ENCODE measurements around the gene UGT1A4.

DNA sequence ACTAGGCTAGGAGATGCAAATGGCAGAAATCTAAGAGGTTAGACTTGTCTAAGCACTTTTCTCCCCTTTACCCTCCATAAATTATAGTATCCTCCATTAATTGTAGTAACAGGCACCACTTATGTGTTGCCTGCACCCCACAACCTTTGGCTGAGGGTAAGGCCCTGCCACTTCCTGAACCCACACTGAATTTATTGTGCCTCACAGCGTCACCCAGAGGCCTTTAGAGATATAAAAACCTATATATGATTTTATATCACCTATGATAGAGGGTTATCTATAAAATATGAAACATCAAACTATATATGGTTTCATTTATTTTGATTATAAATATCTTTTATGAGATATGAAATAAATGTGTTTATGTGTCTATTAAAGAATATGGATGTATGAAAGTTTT lies 44.2 kb upstream of the UGT1A4 start:
- TF ChIP-seq, protein P1, sequence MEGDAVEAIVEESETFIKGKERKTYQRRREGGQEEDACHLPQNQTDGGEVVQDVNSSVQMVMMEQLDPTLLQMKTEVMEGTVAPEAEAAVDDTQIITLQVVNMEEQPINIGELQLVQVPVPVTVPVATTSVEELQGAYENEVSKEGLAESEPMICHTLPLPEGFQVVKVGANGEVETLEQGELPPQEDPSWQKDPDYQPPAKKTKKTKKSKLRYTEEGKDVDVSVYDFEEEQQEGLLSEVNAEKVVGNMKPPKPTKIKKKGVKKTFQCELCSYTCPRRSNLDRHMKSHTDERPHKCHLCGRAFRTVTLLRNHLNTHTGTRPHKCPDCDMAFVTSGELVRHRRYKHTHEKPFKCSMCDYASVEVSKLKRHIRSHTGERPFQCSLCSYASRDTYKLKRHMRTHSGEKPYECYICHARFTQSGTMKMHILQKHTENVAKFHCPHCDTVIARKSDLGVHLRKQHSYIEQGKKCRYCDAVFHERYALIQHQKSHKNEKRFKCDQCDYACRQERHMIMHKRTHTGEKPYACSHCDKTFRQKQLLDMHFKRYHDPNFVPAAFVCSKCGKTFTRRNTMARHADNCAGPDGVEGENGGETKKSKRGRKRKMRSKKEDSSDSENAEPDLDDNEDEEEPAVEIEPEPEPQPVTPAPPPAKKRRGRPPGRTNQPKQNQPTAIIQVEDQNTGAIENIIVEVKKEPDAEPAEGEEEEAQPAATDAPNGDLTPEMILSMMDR (IDR thresholded peaks at IDR 0.05) = no peak
- no peak for TF ChIP-seq POLR2A (IDR thresholded peaks at IDR 0.05)

All from Peyer's patch (tissue), 4 donors.